Measurements from ENCODE around the gene HOXA2.

Gene HOXA2

DNA sequence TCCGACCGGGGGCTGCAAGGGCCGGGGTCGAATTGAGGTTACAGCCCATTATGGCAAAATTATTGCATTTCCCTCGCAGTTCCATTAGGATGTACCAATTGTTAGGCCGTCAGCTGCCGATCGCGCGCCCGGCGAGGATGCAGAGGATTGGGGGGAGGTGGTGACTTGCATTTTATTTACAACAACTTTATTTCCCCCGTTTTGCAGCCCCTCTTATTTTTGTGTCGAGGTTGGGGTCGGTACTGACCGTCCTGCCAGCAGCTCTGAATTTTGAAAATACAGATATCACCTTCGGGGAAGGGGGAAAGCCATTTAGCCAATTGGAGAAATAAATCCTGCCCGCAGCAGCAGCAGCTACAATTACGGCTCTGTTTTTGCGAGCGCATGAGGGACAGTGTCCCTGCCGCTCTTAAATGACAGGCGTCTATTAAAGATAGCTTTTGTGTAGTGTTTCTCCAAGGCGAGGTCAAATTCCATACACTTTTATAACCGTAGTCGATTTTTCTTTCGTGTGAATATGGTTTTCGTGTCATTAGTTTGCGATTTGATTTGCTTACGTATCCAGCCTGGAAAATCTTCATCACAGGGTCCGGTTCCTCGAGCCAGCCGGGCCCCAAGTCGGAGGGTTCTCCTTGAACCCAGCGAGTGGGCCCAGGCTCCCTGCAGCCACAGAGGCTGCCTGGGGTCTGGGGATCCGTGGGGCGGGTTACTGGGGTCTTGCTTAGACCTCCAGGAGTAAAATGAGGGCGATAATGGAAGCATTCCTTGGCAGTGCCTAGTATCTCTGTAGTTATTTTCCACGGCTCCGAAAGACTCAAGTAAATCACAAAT, 41.7 kb upstream of the HOXA2 start:
- H3K4me3 ChIP-seq (ENCODE audit: low read length), result no peak overlapping the region
- TF ChIP-seq, protein P1, sequence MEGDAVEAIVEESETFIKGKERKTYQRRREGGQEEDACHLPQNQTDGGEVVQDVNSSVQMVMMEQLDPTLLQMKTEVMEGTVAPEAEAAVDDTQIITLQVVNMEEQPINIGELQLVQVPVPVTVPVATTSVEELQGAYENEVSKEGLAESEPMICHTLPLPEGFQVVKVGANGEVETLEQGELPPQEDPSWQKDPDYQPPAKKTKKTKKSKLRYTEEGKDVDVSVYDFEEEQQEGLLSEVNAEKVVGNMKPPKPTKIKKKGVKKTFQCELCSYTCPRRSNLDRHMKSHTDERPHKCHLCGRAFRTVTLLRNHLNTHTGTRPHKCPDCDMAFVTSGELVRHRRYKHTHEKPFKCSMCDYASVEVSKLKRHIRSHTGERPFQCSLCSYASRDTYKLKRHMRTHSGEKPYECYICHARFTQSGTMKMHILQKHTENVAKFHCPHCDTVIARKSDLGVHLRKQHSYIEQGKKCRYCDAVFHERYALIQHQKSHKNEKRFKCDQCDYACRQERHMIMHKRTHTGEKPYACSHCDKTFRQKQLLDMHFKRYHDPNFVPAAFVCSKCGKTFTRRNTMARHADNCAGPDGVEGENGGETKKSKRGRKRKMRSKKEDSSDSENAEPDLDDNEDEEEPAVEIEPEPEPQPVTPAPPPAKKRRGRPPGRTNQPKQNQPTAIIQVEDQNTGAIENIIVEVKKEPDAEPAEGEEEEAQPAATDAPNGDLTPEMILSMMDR (conservative IDR thresholded peaks at IDR 0.05; ENCODE audit: low read length), result no peak
- no peak for DNase-seq (ENCODE audit: low read depth)

DNA sequence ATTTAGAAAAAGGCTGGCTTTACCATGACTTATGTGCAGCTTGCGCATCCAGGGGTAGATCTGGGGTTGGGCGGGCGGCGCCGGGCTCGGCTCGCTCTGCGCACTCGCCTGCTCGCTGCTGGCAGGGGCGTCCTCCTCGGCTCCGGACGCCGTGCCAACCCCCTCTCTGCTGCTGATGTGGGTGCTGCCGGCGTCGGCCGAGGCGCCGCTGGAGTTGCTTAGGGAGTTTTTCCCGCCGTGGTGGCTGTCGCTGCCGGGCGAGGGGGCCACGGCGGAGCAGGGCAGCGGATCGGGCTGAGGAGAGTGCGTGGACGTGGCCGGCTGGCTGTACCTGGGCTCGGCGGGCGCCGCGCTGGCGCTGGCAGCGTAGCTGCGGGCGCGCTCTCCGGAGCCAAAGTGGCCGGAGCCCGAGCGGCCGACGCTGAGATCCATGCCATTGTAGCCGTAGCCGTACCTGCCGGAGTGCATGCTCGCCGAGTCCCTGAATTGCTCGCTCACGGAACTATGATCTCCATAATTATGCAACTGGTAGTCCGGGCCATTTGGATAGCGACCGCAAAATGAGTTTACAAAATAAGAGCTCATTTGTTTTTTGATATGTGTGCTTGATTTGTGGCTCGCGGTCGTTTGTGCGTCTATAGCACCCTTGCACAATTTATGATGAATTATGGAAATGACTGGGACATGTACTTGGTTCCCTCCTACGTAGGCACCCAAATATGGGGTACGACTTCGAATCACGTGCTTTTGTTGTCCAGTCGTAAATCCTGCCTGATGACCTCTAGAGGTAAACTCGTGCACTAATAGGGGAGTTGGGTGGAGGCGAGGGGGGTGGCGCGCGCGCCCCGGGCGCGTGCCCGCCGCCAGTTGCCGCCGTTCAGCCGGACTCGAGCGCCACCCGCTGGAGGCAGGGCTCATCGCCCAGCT, 40.8 kb upstream of the HOXA2 start, which contains the start of gene HOXA5:
TSS of gene HOXA5 (minus strand) at position 659 of the 927 bp plus-strand sequence. CDS start at position 585, 74 bp downstream.
- TF ChIP-seq, protein P1 (conservative IDR thresholded peaks at IDR 0.05; ENCODE audit: low read length), result peak; percentile 45
- peak within 1 kb of the TSS; percentile 56 for H3K4me3 ChIP-seq (ENCODE audit: low read length)
- DNase-seq (ENCODE audit: low read depth), result peak; percentile 85

- TF ChIP-seq, protein P1 (conservative IDR thresholded peaks at IDR 0.05; ENCODE audit: low read length), result no peak
- peak overlapping the region; percentile 56 for H3K4me3 ChIP-seq (ENCODE audit: low read length)
- DNase-seq (ENCODE audit: low read depth), result no peak
Measured at GRCh38 chr7:27142580-27143022, 40.1 kb upstream of the HOXA2 start.

DNA sequence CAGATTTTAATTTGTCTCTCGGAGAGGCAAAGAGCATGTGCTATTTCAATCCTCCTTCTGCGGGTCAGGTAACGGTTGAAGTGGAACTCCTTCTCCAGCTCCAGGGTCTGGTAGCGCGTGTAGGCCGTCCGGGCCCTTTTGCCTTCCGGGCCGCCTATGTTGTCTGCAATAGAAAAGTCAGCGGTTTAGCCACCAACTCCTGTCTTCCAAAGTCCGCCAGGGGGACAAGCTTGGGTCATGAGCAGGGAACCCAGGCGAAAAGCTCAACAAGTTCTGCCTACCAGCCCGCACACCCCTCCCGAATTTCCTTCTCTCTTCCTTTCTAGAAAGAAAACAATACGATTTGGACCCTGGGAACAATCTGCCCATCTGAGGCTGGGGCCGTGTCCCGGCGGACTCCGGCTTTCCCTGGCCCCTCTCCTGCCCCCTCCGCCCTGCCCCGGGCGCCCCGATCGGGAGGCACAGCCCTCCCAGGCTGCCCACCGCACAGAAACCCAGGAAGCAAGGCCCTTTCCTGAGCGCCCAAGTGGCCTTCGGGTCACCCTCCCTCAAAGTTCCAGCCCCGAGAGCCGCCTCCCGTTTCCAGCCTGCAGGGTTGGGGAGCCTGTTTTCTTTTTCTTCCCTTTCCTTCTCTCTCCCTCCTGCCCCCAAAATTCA, 39.6 kb upstream of the HOXA2 start:
- no peak for DNase-seq (ENCODE audit: low read depth)
- TF ChIP-seq, protein P1 (conservative IDR thresholded peaks at IDR 0.05; ENCODE audit: low read length), result no peak
- H3K4me3 ChIP-seq (ENCODE audit: low read length), result peak overlapping the region; percentile 56

- no peak overlapping the region for H3K4me3 ChIP-seq (ENCODE audit: low read length)
- TF ChIP-seq, protein P1 (conservative IDR thresholded peaks at IDR 0.05; ENCODE audit: low read length), result no peak
- DNase-seq (ENCODE audit: low read depth), result no peak
Measured at GRCh38 chr7:27141137-27141922, 38.8 kb upstream of the HOXA2 start.

All from AG10803 (cell line).